ENCODE results near the gene ERFL.

Gene ERFL

DNA sequence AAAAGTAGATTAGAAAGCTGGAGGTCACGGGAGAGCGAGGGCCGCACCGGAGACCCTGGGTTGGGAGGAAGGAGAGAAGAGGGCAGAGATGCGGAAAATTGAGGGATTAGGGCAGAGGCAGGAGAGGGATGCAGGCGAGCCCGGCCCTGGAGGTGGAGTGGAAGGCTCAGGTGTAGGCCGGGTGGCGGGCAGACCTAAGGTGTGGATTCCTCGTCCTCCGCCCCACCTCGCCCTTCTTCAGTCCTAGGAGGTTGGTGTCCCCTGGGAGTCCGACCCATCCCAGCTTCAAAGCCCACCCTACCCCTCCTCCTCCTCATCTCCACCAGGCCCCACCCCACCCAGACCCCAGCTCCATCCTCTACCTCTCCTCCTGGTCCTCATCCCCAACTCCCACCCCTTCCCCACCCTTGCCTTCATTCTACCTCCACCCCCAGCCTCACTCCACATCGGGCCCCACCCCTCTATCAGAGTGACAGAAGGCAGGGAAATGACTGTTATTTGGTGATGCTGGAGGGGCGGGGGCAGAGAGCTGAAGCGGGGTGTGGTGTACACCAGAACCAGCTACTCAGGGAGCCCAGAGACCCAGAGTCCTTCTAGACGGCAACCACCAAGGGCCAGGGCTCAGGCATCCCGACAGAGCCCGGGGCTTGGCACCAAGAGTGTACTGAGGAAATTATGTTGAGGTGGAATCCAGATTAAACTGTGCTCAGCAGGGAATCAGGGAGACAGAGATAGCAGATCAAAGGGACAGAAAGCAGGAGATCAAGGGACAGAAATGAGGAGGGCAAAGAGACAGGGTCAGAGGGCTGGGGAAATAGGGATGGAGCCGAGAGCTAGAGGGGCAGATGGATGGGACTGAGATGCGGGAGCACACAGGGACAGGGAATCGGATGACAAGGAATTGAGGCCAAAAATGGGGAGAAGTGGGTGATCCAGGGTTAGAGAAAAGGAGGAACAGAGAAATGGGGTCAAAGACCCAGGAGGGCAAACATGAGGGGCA lies 6.4 kb downstream of the ERFL start:
- Histone ChIP-seq H3K27me3 (peaks cover 5 to 96% of the 10 kb centered on the region in 2 donors), H3K4me1 (no peaks in the 10 kb centered on the region), H3K36me3 (no peaks in the 10 kb centered on the region), H3K9me3 (no peaks in the 10 kb centered on the region), H3K27ac (no peak overlapping the region), H3K4me3 (no peak overlapping the region)
- intact Hi-C loops (cut with DNase I; ENCODE audit: low total_unique reads): no loop called here
- DNase-seq: no peak
- TF ChIP-seq, protein P1, sequence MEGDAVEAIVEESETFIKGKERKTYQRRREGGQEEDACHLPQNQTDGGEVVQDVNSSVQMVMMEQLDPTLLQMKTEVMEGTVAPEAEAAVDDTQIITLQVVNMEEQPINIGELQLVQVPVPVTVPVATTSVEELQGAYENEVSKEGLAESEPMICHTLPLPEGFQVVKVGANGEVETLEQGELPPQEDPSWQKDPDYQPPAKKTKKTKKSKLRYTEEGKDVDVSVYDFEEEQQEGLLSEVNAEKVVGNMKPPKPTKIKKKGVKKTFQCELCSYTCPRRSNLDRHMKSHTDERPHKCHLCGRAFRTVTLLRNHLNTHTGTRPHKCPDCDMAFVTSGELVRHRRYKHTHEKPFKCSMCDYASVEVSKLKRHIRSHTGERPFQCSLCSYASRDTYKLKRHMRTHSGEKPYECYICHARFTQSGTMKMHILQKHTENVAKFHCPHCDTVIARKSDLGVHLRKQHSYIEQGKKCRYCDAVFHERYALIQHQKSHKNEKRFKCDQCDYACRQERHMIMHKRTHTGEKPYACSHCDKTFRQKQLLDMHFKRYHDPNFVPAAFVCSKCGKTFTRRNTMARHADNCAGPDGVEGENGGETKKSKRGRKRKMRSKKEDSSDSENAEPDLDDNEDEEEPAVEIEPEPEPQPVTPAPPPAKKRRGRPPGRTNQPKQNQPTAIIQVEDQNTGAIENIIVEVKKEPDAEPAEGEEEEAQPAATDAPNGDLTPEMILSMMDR (IDR thresholded peaks at IDR 0.05): no peak

DNA sequence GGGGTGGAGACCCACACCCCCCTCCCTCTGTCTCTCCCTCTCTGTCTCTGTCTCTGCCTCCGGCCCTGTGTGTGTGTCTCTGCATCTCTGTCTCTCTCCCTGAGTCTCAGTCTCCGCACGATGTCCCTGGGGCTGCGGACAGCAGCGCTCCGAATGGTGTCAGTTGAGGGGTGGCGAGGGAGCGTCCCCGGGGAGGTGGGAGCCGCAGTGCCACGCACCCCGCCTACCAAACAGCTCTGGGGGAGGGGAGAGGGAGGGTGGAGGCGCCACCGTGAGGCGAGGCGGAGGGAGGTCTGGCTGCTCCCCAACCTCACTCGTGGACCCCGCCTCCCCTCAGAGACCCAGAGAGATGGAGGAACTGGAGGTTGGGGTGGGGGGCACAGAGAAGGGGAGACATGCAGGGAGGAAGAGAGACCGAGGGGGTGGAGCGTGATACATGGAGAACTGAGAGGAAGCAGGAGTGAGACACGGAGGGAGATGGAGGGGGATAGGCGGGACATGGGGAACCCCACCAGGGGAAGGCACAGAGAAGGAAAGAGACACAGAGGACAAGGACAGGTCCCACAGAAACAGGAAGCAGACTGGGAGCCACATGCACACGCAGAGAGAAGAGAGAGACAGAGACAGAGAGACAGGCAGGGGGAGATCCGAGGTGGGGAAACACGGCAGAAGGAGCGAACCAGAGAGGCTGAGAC lies 7.2 kb downstream of the ERFL start:
- H3K4me1 ChIP-seq: no peaks in the 10 kb centered on the region
- intact Hi-C loops (cut with DNase I; ENCODE audit: low total_unique reads): no loop called here
- H3K4me3 ChIP-seq: no peak overlapping the region
- H3K9me3 ChIP-seq: no peaks in the 10 kb centered on the region
- H3K27ac ChIP-seq: no peak overlapping the region
- DNase-seq: no peak
- peaks cover 5 to 96% of the 10 kb centered on the region in 2 donors for H3K27me3 ChIP-seq
- TF ChIP-seq, protein P1 (IDR thresholded peaks at IDR 0.05): no peak
- H3K36me3 ChIP-seq: no peaks in the 10 kb centered on the region

DNA sequence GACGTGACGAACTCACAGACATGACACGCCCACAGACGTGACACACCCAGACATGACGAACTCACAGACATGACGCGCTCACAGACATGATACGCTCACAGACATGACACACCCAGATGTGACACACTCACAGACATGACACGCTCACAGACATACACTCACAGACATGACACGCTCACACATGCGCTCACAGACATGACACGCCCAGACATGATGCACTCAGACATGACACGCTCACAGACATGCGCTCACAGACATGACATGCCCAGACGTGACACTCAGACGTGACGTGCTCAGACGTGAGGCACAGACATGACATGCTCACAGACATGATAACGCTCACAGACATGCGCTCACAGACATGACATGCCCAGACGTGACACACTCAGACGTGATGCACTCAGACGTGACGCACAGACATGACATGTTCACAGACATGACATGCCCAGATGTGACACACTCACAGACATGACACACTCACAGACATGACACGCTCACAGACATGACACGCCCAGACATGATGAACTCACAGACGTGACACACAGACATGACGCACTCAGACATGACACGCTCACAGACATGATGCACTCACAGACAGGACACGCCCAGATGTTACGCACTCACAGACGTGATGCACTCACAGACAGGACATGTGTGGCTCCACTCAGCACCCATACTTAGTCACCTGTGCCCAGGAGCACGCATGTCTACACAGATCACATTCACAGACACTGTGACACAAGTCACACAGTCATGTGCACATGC lies 8.1 kb downstream of the ERFL start:
- peaks cover 0 to 5% (median 1%) of the 10 kb centered on the region in 4 donors for H3K4me1 ChIP-seq
- no peaks in the 10 kb centered on the region for H3K9me3 ChIP-seq
- H3K4me3 ChIP-seq: no peak overlapping the region
- TF ChIP-seq, protein P1 (IDR thresholded peaks at IDR 0.05): no peak
- peaks cover 5 to 96% of the 10 kb centered on the region in 2 donors for H3K27me3 ChIP-seq
- no peak overlapping the region for H3K27ac ChIP-seq
- no peak for DNase-seq
- intact Hi-C loops (cut with DNase I; ENCODE audit: low total_unique reads): no loop called here
- no peaks in the 10 kb centered on the region for H3K36me3 ChIP-seq

DNA sequence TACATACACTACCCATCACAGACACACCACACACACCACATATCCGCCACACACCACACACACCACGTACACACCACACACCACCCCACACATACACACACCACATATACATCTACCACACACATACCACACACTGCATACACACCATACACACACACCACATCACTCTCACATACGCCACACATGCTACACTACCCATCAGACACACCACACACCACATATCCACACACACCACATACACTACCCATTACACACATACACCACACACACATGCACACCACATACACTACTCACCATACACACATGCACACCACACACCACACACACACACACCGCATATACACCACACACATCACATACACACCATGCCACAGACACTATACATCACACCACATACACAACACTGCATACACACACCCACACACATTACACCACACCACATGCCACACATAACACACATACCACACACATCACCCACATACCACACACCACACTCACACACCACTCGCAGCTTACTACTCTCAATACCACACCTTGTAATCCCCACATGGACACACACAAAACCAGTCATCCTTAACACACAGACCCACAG lies 9.5 kb downstream of the ERFL start:
- Histone ChIP-seq H3K36me3 (no peaks in the 10 kb centered on the region), H3K27me3 (peaks cover 5 to 93% of the 10 kb centered on the region in 2 donors), H3K4me1 (peaks cover 0 to 6% (median 3%) of the 10 kb centered on the region in 4 donors), H3K27ac (no peak overlapping the region), H3K9me3 (no peaks in the 10 kb centered on the region), H3K4me3 (no peak overlapping the region)
- intact Hi-C loops (cut with DNase I; ENCODE audit: low total_unique reads): no loop called here
- no peak for DNase-seq
- TF ChIP-seq, protein P1 (IDR thresholded peaks at IDR 0.05): no peak

DNA sequence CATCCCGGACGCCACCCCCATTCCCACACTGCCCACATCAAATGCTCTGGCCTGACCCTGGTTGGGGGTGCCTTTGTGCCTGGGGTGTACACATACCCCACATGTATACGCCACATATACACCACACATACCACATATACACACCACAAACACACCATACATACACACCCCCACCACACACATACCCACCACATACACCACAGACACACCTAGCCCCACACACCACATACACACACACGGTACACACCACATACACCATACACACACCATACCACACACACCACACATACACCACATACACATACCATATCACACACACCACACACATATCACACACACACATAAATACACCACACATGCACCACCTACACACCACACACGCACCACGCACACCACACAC lies 10.2 kb downstream of the ERFL start:
- Histone ChIP-seq H3K4me1 (peaks cover 0 to 12% (median 6%) of the 10 kb centered on the region in 4 donors), H3K36me3 (no peaks in the 10 kb centered on the region), H3K27ac (no peak overlapping the region), H3K27me3 (peaks cover 5 to 94% of the 10 kb centered on the region in 2 donors), H3K9me3 (no peaks in the 10 kb centered on the region), H3K4me3 (no peak overlapping the region)
- no peak for DNase-seq
- intact Hi-C loops (cut with DNase I; ENCODE audit: low total_unique reads): no loop called here
- TF ChIP-seq, protein P1 (IDR thresholded peaks at IDR 0.05): no peak

All from tibial artery (tissue), 4 donors.